Kidney epithelial cell (primary cell): ENCODE results near the gene CHAT. TPM values are rescaled to one million over a fixed set of nuclear protein-coding genes. Genes with fewer than 3 reads are reported as not detected.

Source experiments
- DNase-seq: peaks from one replicate; pipeline ENCODE4 v3.0.0-alpha.2; 2010; ENCODE audit warnings: low read depth
- H3K27me3 ChIP-seq: 2 replicates; pipeline ENCODE4 v1.6.0; 2011; ENCODE audit warnings: low read length; ENCODE audit not compliant: control insufficient read depth, insufficient read depth
- H3K36me3 ChIP-seq: 2 replicates; pipeline ENCODE4 v1.5.1; 2011; ENCODE audit warnings: low read length; ENCODE audit not compliant: control insufficient read depth, insufficient read depth
- H3K4me3 ChIP-seq: 2 replicates; pipeline ENCODE4 v1.5.1; 2011; ENCODE audit warnings: low read depth, mild to moderate bottlenecking, control low read depth, low read length
- CTCF ChIP-seq: IDR thresholded peaks from 2 replicates; pipeline ENCODE4 v1.5.1; 2011; ENCODE audit warnings: mild to moderate bottlenecking, moderate library complexity, low read length, control low read depth, inconsistent platforms; ENCODE audit not compliant: insufficient read depth, poor library complexity, severe bottlenecking
- total RNA-seq: library from RNA; depleted of rRNA; stranded (reverse); fragments of >200 nt; gene quantifications from 2 replicates; pipeline ENCODE4 v1.2.3, GENCODE V29; 2015

The CHAT gene
- total RNA-seq, 1 donor from 2014 or later = not detected

GRCh38 chr10:49595003-49595712 lies 18.7 kb upstream of the CHAT start:
- H3K36me3 ChIP-seq = no peaks in the 10 kb centered on the region
- H3K27me3 ChIP-seq = peaks cover 5% of the 10 kb centered on the region
- no peak for DNase-seq
- no peak for TF ChIP-seq CTCF
- H3K4me3 ChIP-seq = no peak overlapping the region

- no peaks in the 10 kb centered on the region for H3K36me3 ChIP-seq
- no peak overlapping the region for H3K4me3 ChIP-seq
- no peak for TF ChIP-seq CTCF
- H3K27me3 ChIP-seq = peaks cover 5% of the 10 kb centered on the region
- DNase-seq = no peak
Measured at GRCh38 chr10:49595713-49596492, 17.9 kb upstream of the CHAT start.

- DNase-seq = no peak
- TF ChIP-seq CTCF = no peak
- Histone ChIP-seq H3K36me3 (no peaks in the 10 kb centered on the region), H3K27me3 (peaks cover 5% of the 10 kb centered on the region), H3K4me3 (no peak overlapping the region)
Measured at GRCh38 chr10:49596493-49596809, 17.4 kb upstream of the CHAT start.

- Histone ChIP-seq H3K27me3 (peaks cover 5% of the 10 kb centered on the region), H3K36me3 (no peaks in the 10 kb centered on the region), H3K4me3 (no peak overlapping the region)
- DNase-seq = no peak
- TF ChIP-seq CTCF = no peak
Measured at GRCh38 chr10:49596836-49597235, 17.0 kb upstream of the CHAT start.

GRCh38 chr10:49597426-49598163 lies 16.2 kb upstream of the CHAT start:
- no peaks in the 10 kb centered on the region for H3K36me3 ChIP-seq
- H3K27me3 ChIP-seq = peaks cover 5% of the 10 kb centered on the region
- H3K4me3 ChIP-seq = no peak overlapping the region
- DNase-seq = no peak
- TF ChIP-seq CTCF = no peak
